Lung (tissue), 10 donors: Measurements from ENCODE around the gene CCDC144A. TPM values are rescaled to one million over a fixed set of nuclear protein-coding genes. Genes with fewer than 3 reads are reported as not detected.
"Not testable (repeated sequence)": the region's sequence is repeated elsewhere in the genome, so short reads cannot be mapped to it uniquely, and the experiment has no call there.

Experiments used
- ATAC-seq: fragments of 200-7000 bp; cut with Tn5 transposase; one replicate; pipeline ENCODE4 v1.9.1; 2020; ENCODE audit warnings: moderate number of reproducible peaks; ENCODE audit not compliant: insufficient read depth, low FRiP score
- DNase-seq, 3 donors: peaks; one replicate each; pipeline ENCODE4 v3.0.0-alpha.2; 2013 to 2017
- H3K27ac ChIP-seq, 2 donors: one replicate each; pipeline ENCODE4 v1.5.1; 2013; ENCODE audit warnings: mild to moderate bottlenecking in 2 of 2, moderate library complexity in 2 of 2, control low read depth in 1 of 2, inconsistent platforms in 1 of 2, low read depth in 1 of 2, low read length in 1 of 2
- H3K27me3 ChIP-seq, 3 donors: one replicate each; pipeline ENCODE4 v1.5.1; 2013; ENCODE audit warnings: low read length in 2 of 3; ENCODE audit not compliant: control insufficient read depth in 3 of 3, insufficient read depth in 3 of 3
- H3K36me3 ChIP-seq, 4 donors: one replicate each; pipeline ENCODE4 v1.5.1; 2013; ENCODE audit warnings: low read length in 4 of 4, mild to moderate bottlenecking in 1 of 4, moderate library complexity in 1 of 4; ENCODE audit not compliant: control insufficient read depth in 4 of 4, insufficient read depth in 4 of 4
- H3K4me1 ChIP-seq, 5 donors: one replicate each; pipeline ENCODE4 v1.5.1; 2013; ENCODE audit warnings: low read length in 5 of 5, mild to moderate bottlenecking in 2 of 5, moderate library complexity in 1 of 5; ENCODE audit not compliant: control insufficient read depth in 5 of 5, insufficient read depth in 5 of 5
- H3K4me3 ChIP-seq: one replicate; pipeline ENCODE4 v1.5.1; 2013; ENCODE audit warnings: mild to moderate bottlenecking, control low read depth, moderate library complexity
- H3K9ac ChIP-seq, 2 donors: one replicate each; pipeline ENCODE4 v1.5.1; 2013; ENCODE audit warnings: low read length in 2 of 2, control low read depth in 1 of 2; ENCODE audit not compliant: insufficient read depth in 1 of 2
- H3K9me3 ChIP-seq, 4 donors: one replicate each; pipeline ENCODE4 v1.5.1; 2013; ENCODE audit warnings: low read length in 3 of 4, mild to moderate bottlenecking in 1 of 4, moderate library complexity in 1 of 4; ENCODE audit not compliant: control insufficient read depth in 4 of 4, insufficient read depth in 3 of 4
- WGBS, 2 donors: extraction: QIAGEN DNeasy Blood & Tissue Kit; methylation state at CpG; one replicate each; pipeline ENCODE4 v1.1.7; 2013; 5-methylcytosine and 5-hydroxymethylcytosine counted together
- polyA plus RNA-seq, 2 donors: library from polyadenylated mRNA; stranded (reverse); fragments of 200-250 nt; gene quantifications; one replicate each; pipeline ENCODE4 v1.2.1, GENCODE V29; 2013
- total RNA-seq, 2 donors: library from RNA; depleted of rRNA in 1 of 2; stranded (reverse); fragments of >200 nt in 1 of 2; gene quantifications; one replicate each; pipeline ENCODE4 v1.2.1, GENCODE V29; 2014 to 2021
- donor health status: Bipolar disorder and iron deficiency.
- donor health status: healthy.
- donor health status: DM: yes; HTN: yes; CAD: no.

CCDC144A gene
- total and polyA plus RNA-seq, 4 donors: 0.96 to 6.7 (median 1.7) TPM

DNA sequence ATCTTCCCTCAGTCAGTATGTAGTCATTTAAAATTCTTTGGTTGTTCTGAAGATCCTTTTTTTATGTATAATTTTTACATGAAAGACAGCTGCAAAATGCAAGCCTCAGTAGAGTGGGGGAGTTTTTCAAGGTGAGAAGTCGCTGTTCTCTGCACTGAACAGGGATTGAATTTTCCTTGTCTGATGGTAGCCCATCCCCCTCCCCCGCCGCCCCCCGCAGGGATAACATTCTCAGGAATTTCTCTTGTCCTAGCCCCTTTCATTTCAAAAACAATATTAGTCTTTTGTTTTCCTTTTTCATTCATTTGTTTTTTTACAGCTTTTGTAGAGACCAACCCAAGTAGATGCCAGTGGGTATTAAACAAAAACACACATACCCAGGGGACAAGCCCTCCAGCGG lies 2.9 kb upstream of the CCDC144A start:
- H3K4me3 ChIP-seq, H3K27me3 ChIP-seq, H3K9me3 ChIP-seq, H3K27ac ChIP-seq, H3K9ac ChIP-seq, H3K36me3 ChIP-seq, ATAC-seq, H3K4me1 ChIP-seq, DNase-seq: not testable (repeated sequence)
- 58 to 62% methylated on average over 5 of the region's 5 CpGs for WGBS, 2 donors

DNA sequence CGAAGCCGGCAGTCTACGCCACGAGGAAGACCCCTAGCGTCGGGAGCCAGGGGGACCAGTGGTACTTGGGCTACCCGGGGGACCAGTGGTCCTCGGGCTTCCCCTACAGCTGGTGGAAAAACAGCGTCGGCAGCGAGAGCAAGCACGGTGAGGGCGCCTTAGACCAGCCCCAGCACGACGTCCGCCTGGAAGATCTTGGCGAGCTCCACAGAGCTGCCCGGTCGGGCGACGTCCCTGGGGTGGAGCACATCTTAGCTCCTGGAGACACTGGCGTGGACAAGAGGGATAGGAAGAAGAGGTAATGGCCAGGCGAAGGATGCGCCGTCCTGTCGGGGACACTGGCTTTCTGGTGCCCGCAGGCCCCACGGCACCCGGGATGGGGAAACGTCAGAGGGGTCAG lies 406 bp downstream of the CCDC144A start:
- H3K36me3 ChIP-seq, DNase-seq, H3K27me3 ChIP-seq, H3K4me1 ChIP-seq, H3K27ac ChIP-seq, ATAC-seq, H3K4me3 ChIP-seq, H3K9ac ChIP-seq, H3K9me3 ChIP-seq: not testable (repeated sequence)
- 79 to 91% methylated on average over 19 to 30 of the region's 30 CpGs for WGBS, 2 donors

DNA sequence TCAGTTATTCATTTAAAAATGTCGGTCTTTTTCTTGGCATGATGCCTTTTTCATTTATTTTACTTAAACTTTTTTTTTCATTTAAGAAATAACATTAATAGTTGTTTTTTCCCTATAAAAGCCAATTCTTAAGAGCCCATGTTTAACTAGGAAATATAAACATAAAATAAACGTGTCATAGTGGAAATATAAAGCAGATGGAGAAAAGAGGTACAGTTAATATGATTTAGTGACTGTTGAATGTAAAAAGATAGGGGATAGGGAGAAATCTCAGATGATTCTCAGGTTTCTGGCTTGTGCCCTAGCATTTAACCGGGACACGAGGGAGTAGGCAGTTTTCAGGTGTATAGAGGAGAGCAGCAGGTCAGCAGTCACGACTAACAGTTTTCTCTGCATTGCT lies 7.6 kb downstream of the CCDC144A start:
- 72 to 81% methylated on average over 5 of the region's 5 CpGs for WGBS, 2 donors
- not testable (repeated sequence) for H3K36me3 ChIP-seq, H3K4me1 ChIP-seq, H3K4me3 ChIP-seq, ATAC-seq, H3K9me3 ChIP-seq, H3K9ac ChIP-seq, H3K27ac ChIP-seq, H3K27me3 ChIP-seq, DNase-seq

DNA sequence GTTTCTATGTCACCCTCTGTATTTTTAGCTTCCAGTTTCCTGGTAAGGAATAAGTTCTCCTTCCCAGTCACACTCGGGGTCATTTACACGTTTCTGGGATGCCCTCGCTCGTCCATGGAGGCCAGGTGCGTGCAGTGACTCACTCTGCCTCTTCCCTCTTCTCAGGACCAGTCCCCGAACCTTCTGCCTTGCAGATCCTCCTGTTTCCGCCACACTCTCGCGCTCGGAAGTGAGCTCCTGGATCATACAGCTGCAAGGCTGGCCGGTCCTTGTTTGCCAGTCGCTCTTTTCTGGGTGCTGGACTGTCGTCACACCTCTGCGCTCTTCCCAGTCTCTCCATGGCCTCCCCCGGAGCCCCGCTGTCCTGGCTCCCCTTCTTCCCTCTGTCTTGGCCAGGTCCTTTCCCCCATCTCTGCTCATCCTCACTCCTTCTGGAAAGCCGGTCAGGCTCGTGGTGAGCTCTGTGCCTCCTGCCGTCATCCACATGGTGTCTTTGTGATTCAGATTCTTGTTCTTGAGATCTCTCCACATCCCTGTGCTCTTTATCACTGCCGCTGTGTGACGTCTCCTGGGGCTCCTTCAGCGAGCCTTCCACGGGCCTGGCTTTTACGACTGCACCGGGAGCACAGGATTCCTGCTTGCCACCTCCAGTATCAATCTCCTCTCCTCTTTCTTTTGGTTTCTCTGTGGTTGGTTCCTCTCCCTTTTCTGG lies 55.6 kb downstream of the CCDC144A start:
- H3K9me3 ChIP-seq, H3K4me1 ChIP-seq, H3K36me3 ChIP-seq, H3K4me3 ChIP-seq, ATAC-seq, H3K9ac ChIP-seq, H3K27ac ChIP-seq: not testable (repeated sequence)
- 6 to 10% methylated on average over 21 to 22 of the region's 25 CpGs for WGBS, 2 donors
- peak in 1 of 3 donors; percentile 8 for DNase-seq
- peaks cover 0 to 17% (median 6%) of the 10 kb centered on the region in 3 donors for H3K27me3 ChIP-seq

DNA sequence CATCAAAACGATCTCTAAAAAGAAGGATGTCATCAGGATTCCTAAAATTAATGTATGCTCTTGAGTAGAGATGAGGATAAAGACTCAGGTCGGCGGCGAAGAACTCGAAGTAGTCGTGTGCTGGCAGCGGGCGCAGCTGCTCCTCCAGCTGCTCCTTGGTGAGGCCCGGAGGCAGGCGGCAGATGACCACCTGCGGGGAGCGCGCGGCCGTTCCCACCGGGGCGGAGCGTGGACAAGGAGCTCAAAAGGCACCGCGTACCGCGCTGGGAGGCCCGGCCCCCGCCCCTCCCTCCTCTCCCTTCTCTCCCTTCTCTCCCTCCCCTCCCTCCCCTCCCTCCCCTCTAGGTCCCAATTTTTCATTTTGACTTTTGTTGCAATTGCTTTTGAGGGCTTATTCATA lies 56.5 kb downstream of the CCDC144A start:
- not testable (repeated sequence) for H3K9ac ChIP-seq, H3K4me3 ChIP-seq, H3K27ac ChIP-seq, ATAC-seq, H3K4me1 ChIP-seq, DNase-seq, H3K36me3 ChIP-seq, H3K9me3 ChIP-seq
- 9 to 11% methylated on average over 14 to 24 of the region's 24 CpGs for WGBS, 2 donors
- peaks cover 0 to 17% (median 6%) of the 10 kb centered on the region in 3 donors for H3K27me3 ChIP-seq

DNA sequence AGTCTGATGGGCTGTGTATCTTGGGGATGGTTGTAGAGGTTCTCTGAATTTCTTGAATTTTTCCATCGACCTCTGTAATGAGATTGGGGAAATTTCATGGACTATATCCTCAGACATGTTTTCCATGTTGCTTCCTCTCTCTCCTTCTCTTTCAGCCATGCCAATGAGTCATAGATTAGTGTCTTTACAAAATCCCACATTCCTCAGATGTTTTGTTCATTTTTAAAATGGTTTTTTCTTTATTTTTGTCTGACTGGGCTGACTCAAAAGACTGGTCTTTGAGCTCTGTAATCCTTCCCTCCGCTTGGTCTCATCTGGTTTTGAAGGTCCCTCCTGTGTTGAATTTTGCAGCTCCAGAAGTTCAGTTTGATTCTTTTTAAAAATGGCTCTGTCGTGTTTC lies 60.5 kb downstream of the CCDC144A start:
- H3K9ac ChIP-seq, H3K4me3 ChIP-seq, DNase-seq, H3K36me3 ChIP-seq, H3K9me3 ChIP-seq, ATAC-seq, H3K27ac ChIP-seq, H3K4me1 ChIP-seq: not testable (repeated sequence)
- 54 to 62% methylated on average over 3 of the region's 3 CpGs for WGBS, 2 donors
- peaks cover 0 to 14% (median 4%) of the 10 kb centered on the region in 3 donors for H3K27me3 ChIP-seq

DNA sequence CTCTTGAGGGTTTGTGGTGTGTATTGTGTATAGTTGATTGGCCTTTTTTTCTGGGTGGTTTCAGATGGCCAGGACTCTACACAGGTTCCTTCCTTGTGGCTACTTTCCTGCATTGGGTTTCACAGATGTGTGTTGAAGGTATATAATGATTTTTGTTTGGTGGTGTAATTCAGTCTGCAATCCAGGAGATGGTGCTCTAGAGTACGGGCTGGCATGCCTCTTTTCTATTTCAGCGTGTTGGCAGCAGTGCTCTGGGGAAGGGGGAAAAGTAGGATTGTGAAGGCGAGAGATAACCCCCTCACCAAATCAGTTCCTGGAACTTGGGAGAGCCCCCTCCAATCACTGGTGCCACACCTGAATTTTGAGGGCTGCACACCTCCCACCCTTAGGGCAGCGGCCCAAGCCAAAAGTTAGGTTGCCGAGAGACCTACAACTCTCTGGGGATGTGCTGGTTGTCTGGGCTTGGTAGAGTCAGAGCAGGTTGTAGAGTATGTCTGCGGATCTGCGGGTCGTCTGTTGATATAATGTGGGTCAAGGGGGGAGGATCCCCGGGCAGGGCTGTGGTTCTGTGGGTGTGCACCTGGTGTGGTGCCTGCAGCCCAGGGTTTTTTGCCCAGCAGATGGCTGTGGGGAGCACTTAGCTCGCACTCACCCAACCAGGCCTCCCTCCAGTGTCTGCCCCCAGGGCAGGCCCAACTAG lies 61.3 kb downstream of the CCDC144A start:
- H3K9ac ChIP-seq, ATAC-seq, H3K9me3 ChIP-seq, H3K27ac ChIP-seq, H3K27me3 ChIP-seq, H3K4me1 ChIP-seq, H3K36me3 ChIP-seq, H3K4me3 ChIP-seq: not testable (repeated sequence)
- peak; percentile 14 to 25 (median 20) for DNase-seq
- 26 to 42% methylated on average over 5 to 10 of the region's 10 CpGs for WGBS, 2 donors

DNA sequence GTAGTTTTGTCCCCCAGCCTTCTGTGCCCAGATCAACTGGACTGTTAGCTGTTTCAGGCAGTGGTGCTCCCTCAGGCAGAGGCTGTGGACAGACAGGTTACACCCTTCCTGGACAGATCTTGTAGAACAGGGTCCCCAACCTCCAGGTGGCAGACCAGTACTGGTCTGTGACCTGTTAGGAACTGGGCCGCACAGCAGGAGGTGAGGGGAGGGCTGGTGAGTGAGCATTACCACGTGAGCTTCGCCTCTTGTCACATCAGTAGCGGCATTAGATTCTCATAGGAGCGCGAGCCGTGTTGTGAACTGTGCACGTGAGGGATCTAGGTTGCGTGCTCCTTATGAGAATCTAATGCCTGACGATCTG lies 61.9 kb downstream of the CCDC144A start:
- not testable (repeated sequence) for H3K4me3 ChIP-seq, H3K9me3 ChIP-seq, H3K36me3 ChIP-seq, H3K27me3 ChIP-seq, H3K9ac ChIP-seq, H3K27ac ChIP-seq, ATAC-seq, H3K4me1 ChIP-seq
- DNase-seq: peak in 1 of 3 donors; percentile 1
- WGBS, 2 donors: 90 to 91% methylated on average over 10 of the region's 10 CpGs
